SU-DHL-6 (cell line): ENCODE measurements around the gene TMEM131L.
"Not testable (repeated sequence)": the region's sequence is repeated elsewhere in the genome, so short reads cannot be mapped to it uniquely, and the experiment has no call there.

Experiments used
- H2AFZ ChIP-seq: fragments of 200-600 bp; sonication (generic); 2 replicates; pipeline ENCODE4 v1.6.1; 2014; ENCODE audit warnings: low read depth, mild to moderate bottlenecking, moderate library complexity, mixed read lengths, antibody characterized with exemption, low read length; ENCODE audit not compliant: severe bottlenecking
- H3F3A ChIP-seq: fragments of 200-600 bp; shearing (Covaris generic); 2 replicates; pipeline ENCODE4 v1.6.0; 2016; ENCODE audit warnings: antibody characterized with exemption, mild to moderate bottlenecking; ENCODE audit not compliant: insufficient read depth
- H3K27ac ChIP-seq: fragments of 200-600 bp; sonication (generic); 2 replicates; pipeline ENCODE4 v1.5.1; 2016; ENCODE audit warnings: low read depth, mild to moderate bottlenecking, low read length, moderate library complexity, mixed read lengths
- H3K27me3 ChIP-seq: fragments of 200-600 bp; sonication (generic), shearing (Covaris generic); 2 replicates; pipeline ENCODE4 v1.6.0; 2014; ENCODE audit warnings: mild to moderate bottlenecking, low read length
- H3K36me3 ChIP-seq: fragments of 200-600 bp; sonication (generic); 2 replicates; pipeline ENCODE4 v1.6.1; 2014; ENCODE audit warnings: mild to moderate bottlenecking, low read length, mixed read lengths
- H3K4me2 ChIP-seq: fragments of 300-600, 200-600 bp; shearing (Covaris generic), sonication (generic); 2 replicates; pipeline ENCODE4 v1.6.0; 2014; ENCODE audit warnings: low read length, low read depth, mild to moderate bottlenecking; ENCODE audit not compliant: poor library complexity, severe bottlenecking
- H3K4me3 ChIP-seq: fragments of 200-600 bp; sonication (generic); 2 replicates; pipeline ENCODE4 v1.5.1; 2014; ENCODE audit warnings: antibody characterized with exemption, low read length, mild to moderate bottlenecking, mixed read lengths; ENCODE audit not compliant: insufficient read depth, poor library complexity, severe bottlenecking
- H3K79me2 ChIP-seq: fragments of 200-600 bp; sonication (generic); 2 replicates; pipeline ENCODE4 v1.6.1; 2014; ENCODE audit warnings: mild to moderate bottlenecking, low read length, moderate library complexity; ENCODE audit not compliant: insufficient read depth
- H3K9ac ChIP-seq: fragments of 200-600 bp; sonication (generic); 2 replicates; pipeline ENCODE4 v1.7.0; 2014; ENCODE audit warnings: mild to moderate bottlenecking, low read length
- H3K9me2 ChIP-seq: fragments of 200-600 bp; sonication (generic); replicated peaks from 2 replicates; pipeline ENCODE4 v1.6.1; 2014; ENCODE audit warnings: low read length; ENCODE audit not compliant: insufficient read depth
- H3K9me3 ChIP-seq: fragments of 200-600 bp; sonication (generic); 2 replicates; pipeline ENCODE4 v1.6.1; 2014; ENCODE audit warnings: low read length, mixed read lengths; ENCODE audit not compliant: insufficient read depth
- H4K20me1 ChIP-seq: fragments of 200-600 bp; sonication (generic); 2 replicates; pipeline ENCODE4 v1.6.1; 2014; ENCODE audit warnings: low read depth, mild to moderate bottlenecking, antibody characterized with exemption, low read length, moderate library complexity, mixed read lengths
- CTCF ChIP-seq: fragments of 200-600 bp; sonication (generic); IDR thresholded peaks from one replicate; pipeline ENCODE4 v1.5.1; 2017; ENCODE audit warnings: antibody characterized with exemption, mild to moderate bottlenecking, low read length, moderate library complexity; ENCODE audit not compliant: insufficient read depth, poor library complexity, severe bottlenecking
- EZH2phosphoT487 ChIP-seq: fragments of 200-600 bp; sonication (generic), shearing (Covaris generic); conservative IDR thresholded peaks from 2 replicates; pipeline ENCODE4 v1.6.1; 2018; ENCODE audit warnings: mild to moderate bottlenecking, antibody characterized with exemption, low read length, moderate library complexity, mixed read lengths

The TMEM131L gene

GRCh38 chr4:153543351-153543750, 77.2 kb downstream of the TMEM131L start:
- Histone ChIP-seq H3K9me3 (no peaks in the 10 kb centered on the region), H4K20me1 (peaks cover 31% of the 10 kb centered on the region), H3F3A (peaks cover 22% of the 10 kb centered on the region), H3K4me2 (no peak overlapping the region), H3K36me3 (peaks cover 25% of the 10 kb centered on the region), H2AFZ (no peak overlapping the region), H3K27me3 (no peaks in the 10 kb centered on the region), H3K9ac (no peak overlapping the region), H3K9me2 (no peaks in the 10 kb centered on the region), H3K79me2 (peaks cover 100% of the 10 kb centered on the region), H3K4me3 (no peak overlapping the region), H3K27ac (no peak overlapping the region)
- TF ChIP-seq CTCF, result no peak
- TF ChIP-seq EZH2phosphoT487, result no peak

GRCh38 chr4:153545822-153546221, 79.7 kb downstream of the TMEM131L start:
- Histone ChIP-seq H3K4me2 (no peak overlapping the region), H3K9ac (no peak overlapping the region), H4K20me1 (peaks cover 33% of the 10 kb centered on the region), H3K4me3 (no peak overlapping the region), H2AFZ (no peak overlapping the region), H3K36me3 (peaks cover 30% of the 10 kb centered on the region), H3K27me3 (no peaks in the 10 kb centered on the region), H3K79me2 (peaks cover 100% of the 10 kb centered on the region), H3K9me2 (no peaks in the 10 kb centered on the region), H3K27ac (no peak overlapping the region), H3K9me3 (no peaks in the 10 kb centered on the region), H3F3A (peaks cover 26% of the 10 kb centered on the region)
- no peak for TF ChIP-seq EZH2phosphoT487
- TF ChIP-seq CTCF, result no peak

- Histone ChIP-seq H3K36me3 (peaks cover 28% of the 10 kb centered on the region), H3K4me3 (no peak overlapping the region), H3K9ac (no peak overlapping the region), H4K20me1 (peaks cover 35% of the 10 kb centered on the region), H3K27me3 (no peaks in the 10 kb centered on the region), H3K79me2 (peaks cover 100% of the 10 kb centered on the region), H3K4me2 (no peak overlapping the region), H2AFZ (no peak overlapping the region), H3K9me3 (no peaks in the 10 kb centered on the region), H3K27ac (no peak overlapping the region), H3F3A (peaks cover 26% of the 10 kb centered on the region), H3K9me2 (no peaks in the 10 kb centered on the region)
- TF ChIP-seq CTCF (no peak), EZH2phosphoT487 (no peak)
Observed at GRCh38 chr4:153546280-153546679, 80.1 kb downstream of the TMEM131L start.

- Histone ChIP-seq H3K79me2 (peaks cover 100% of the 10 kb centered on the region), H3F3A (peaks cover 26% of the 10 kb centered on the region)
Observed at GRCh38 chr4:153547520-153547919, 81.4 kb downstream of the TMEM131L start.

GRCh38 chr4:153548907-153549306, 82.7 kb downstream of the TMEM131L start:
- not testable (repeated sequence) for H3K4me3 ChIP-seq, H3K27me3 ChIP-seq, H3K4me2 ChIP-seq, H3K9me3 ChIP-seq, H3K9me2 ChIP-seq, H3K9ac ChIP-seq, H2AFZ ChIP-seq, H3K27ac ChIP-seq
- Histone ChIP-seq H3K36me3 (peaks cover 33% of the 10 kb centered on the region), H4K20me1 (peaks cover 37% of the 10 kb centered on the region), H3K79me2 (peaks cover 100% of the 10 kb centered on the region), H3F3A (peaks cover 28% of the 10 kb centered on the region)

More at GRCh38 chr4:153547520-153547919, 81.4 kb downstream of the TMEM131L start:
- H3K4me2 ChIP-seq, result no peak overlapping the region
- TF ChIP-seq EZH2phosphoT487, result no peak
- TF ChIP-seq CTCF, result no peak
- H3K9me2 ChIP-seq, result no peaks in the 10 kb centered on the region
- H3K27me3 ChIP-seq, result no peaks in the 10 kb centered on the region
- peaks cover 40% of the 10 kb centered on the region for H4K20me1 ChIP-seq
- H3K27ac ChIP-seq, result no peak overlapping the region
- no peaks in the 10 kb centered on the region for H3K9me3 ChIP-seq
- H3K4me3 ChIP-seq, result no peak overlapping the region
- H3K9ac ChIP-seq, result no peak overlapping the region
- no peak overlapping the region for H2AFZ ChIP-seq
- peaks cover 35% of the 10 kb centered on the region for H3K36me3 ChIP-seq
